ENCODE results near the gene HPS4. TPM values are rescaled to one million over a fixed set of nuclear protein-coding genes. Genes with fewer than 3 reads are reported as not detected.

HPS4 gene
- total RNA-seq, 2 donors from 2014 or later = 28.3 to 42.5 TPM

- H3K27me3 ChIP-seq = no peaks in the 10 kb centered on the region
- no peaks in the 10 kb centered on the region for H3K9me3 ChIP-seq
- ATAC-seq (peak; percentile 93), DNase-seq (peak; percentile 93 to 97 (median 94))
- 0% methylated on average over 14 to 34 of the region's 40 CpGs for WGBS, 2 donors
- intact Hi-C loops (cut with DNase I) = no loop called here
- H3K4me1 ChIP-seq = peaks cover 55% of the 10 kb centered on the region
- TF ChIP-seq POLR2A (IDR thresholded peaks at IDR 0.05) (peak; percentile 27 to 79 (median 79)), CTCF (IDR thresholded peaks at IDR 0.05) (peak in 2 of 7 experiments; percentile 3 to 5)
- H3K4me3 ChIP-seq = peak within 1 kb of the TSS; percentile 82
- H3K36me3 ChIP-seq (replicated peaks in 1 of 2; ENCODE audit: insufficient read depth in 1 of 2, low read depth in 2 of 2) = peaks cover 0 to 14% of the 10 kb centered on the region in 2 donors
- peak within 1 kb of the TSS; percentile 26 to 88 (median 82) for H3K27ac ChIP-seq
Measured at GRCh38 chr22:26512149-26512793, 28.7 kb upstream of the HPS4 start, which contains the start of gene TFIP11. TSS of gene TFIP11 (minus strand) at chr22:26512473. CDS start at chr22:26510272, 2,201 bp downstream.

- intact Hi-C loops (cut with DNase I) = no loop called here
- no peaks in the 10 kb centered on the region for H3K9me3 ChIP-seq
- peaks cover 23% of the 10 kb centered on the region for H3K4me1 ChIP-seq
- DNase-seq (no peak), ATAC-seq (no peak)
- TF ChIP-seq CTCF (IDR thresholded peaks at IDR 0.05) (no peak), POLR2A (IDR thresholded peaks at IDR 0.05) (no peak)
- H3K27me3 ChIP-seq = no peaks in the 10 kb centered on the region
- H3K36me3 ChIP-seq (replicated peaks in 1 of 2; ENCODE audit: insufficient read depth in 1 of 2, low read depth in 2 of 2) = peaks cover 0 to 44% of the 10 kb centered on the region in 2 donors
- no peak overlapping the region for H3K27ac ChIP-seq
- no peak overlapping the region for H3K4me3 ChIP-seq
Measured at GRCh38 chr22:26508148-26508547, 24.6 kb upstream of the HPS4 start.

- H3K27me3 ChIP-seq = no peaks in the 10 kb centered on the region
- intact Hi-C loops (cut with DNase I) = no loop called here
- H3K4me3 ChIP-seq = no peak overlapping the region
- H3K4me1 ChIP-seq = peaks cover 5% of the 10 kb centered on the region
- no peaks in the 10 kb centered on the region for H3K9me3 ChIP-seq
- TF ChIP-seq POLR2A (IDR thresholded peaks at IDR 0.05) = no peak
- no peak for TF ChIP-seq CTCF (IDR thresholded peaks at IDR 0.05)
- no peak overlapping the region for H3K27ac ChIP-seq
- no peak for ATAC-seq
- DNase-seq = no peak
- H3K36me3 ChIP-seq (replicated peaks in 1 of 2; ENCODE audit: insufficient read depth in 1 of 2, low read depth in 2 of 2) = peaks cover 9 to 58% of the 10 kb centered on the region in 2 donors
- WGBS, 2 donors = 71 to 87% methylated on average over 1 of the region's 1 CpG
Measured at GRCh38 chr22:26503758-26504157, 20.2 kb upstream of the HPS4 start.

GRCh38 chr22:26502688-26503561, 19.3 kb upstream of the HPS4 start:
- TF ChIP-seq POLR2A (IDR thresholded peaks at IDR 0.05) = no peak
- TF ChIP-seq CTCF (IDR thresholded peaks at IDR 0.05) = peak in 5 of 7 experiments; percentile 17 to 52 (median 36)
- Histone ChIP-seq H3K4me3 (no peak overlapping the region), H3K36me3 (replicated peaks in 1 of 2; ENCODE audit: insufficient read depth in 1 of 2, low read depth in 2 of 2) (peaks cover 9 to 61% of the 10 kb centered on the region in 2 donors), H3K9me3 (no peaks in the 10 kb centered on the region), H3K27me3 (no peaks in the 10 kb centered on the region), H3K27ac (no peak overlapping the region), H3K4me1 (peaks cover 5% of the 10 kb centered on the region)
- ATAC-seq (no peak), DNase-seq (peak in 2 of 4 donors; percentile 47 to 48)
- intact Hi-C loops (cut with DNase I) = no loop called here
- WGBS, 2 donors = 32 to 44% methylated on average over 3 of the region's 3 CpGs

All from body of pancreas (tissue), 4 donors.